ENCODE measurements around the gene PES1.
"Not testable (repeated sequence)": the region's sequence is repeated elsewhere in the genome, so short reads cannot be mapped to it uniquely, and the experiment has no call there.

Gene PES1

GRCh38 chr22:30568137-30568805, 23.4 kb downstream of the PES1 start:
- Histone ChIP-seq H3K4me1 (no peaks in the 10 kb centered on the region), H3K27me3 (no peaks in the 10 kb centered on the region)

GRCh38 chr22:30567277-30567676, 24.4 kb downstream of the PES1 start:
- H3K27me3 ChIP-seq, H3K4me3 ChIP-seq, H4K20me1 ChIP-seq, H3K27ac ChIP-seq, H3K9ac ChIP-seq, H3K9me3 ChIP-seq, H3K4me1 ChIP-seq, H3K4me2 ChIP-seq, H3K36me3 ChIP-seq: not testable (repeated sequence)

More at GRCh38 chr22:30568137-30568805, 23.4 kb downstream of the PES1 start:
- H3K36me3 ChIP-seq: no peaks in the 10 kb centered on the region
- H3K27ac ChIP-seq: no peak overlapping the region
- no peak overlapping the region for H3K4me2 ChIP-seq
- H3K9ac ChIP-seq: no peak overlapping the region
- no peak overlapping the region for H3K4me3 ChIP-seq
- peaks cover 10% of the 10 kb centered on the region for H4K20me1 ChIP-seq
- TF ChIP-seq Cebpa-rat (IDR thresholded peaks at IDR 0.05): no peak
- H3K9me3 ChIP-seq: no peaks in the 10 kb centered on the region

GRCh38 chr22:30566125-30566524, 25.6 kb downstream of the PES1 start:
- no peaks in the 10 kb centered on the region for H4K20me1 ChIP-seq
- H3K9me3 ChIP-seq: no peaks in the 10 kb centered on the region
- H3K36me3 ChIP-seq: no peaks in the 10 kb centered on the region
- TF ChIP-seq Cebpa-rat (IDR thresholded peaks at IDR 0.05): no peak
- no peak overlapping the region for H3K4me3 ChIP-seq
- no peak overlapping the region for H3K9ac ChIP-seq
- no peaks in the 10 kb centered on the region for H3K4me1 ChIP-seq
- no peak overlapping the region for H3K4me2 ChIP-seq
- no peak overlapping the region for H3K27ac ChIP-seq
- H3K27me3 ChIP-seq: no peaks in the 10 kb centered on the region

- no peaks in the 10 kb centered on the region for H3K36me3 ChIP-seq
- H3K4me1 ChIP-seq: no peaks in the 10 kb centered on the region
- TF ChIP-seq Cebpa-rat (IDR thresholded peaks at IDR 0.05): no peak
- H3K9me3 ChIP-seq: no peaks in the 10 kb centered on the region
- H3K4me2 ChIP-seq: no peak overlapping the region
- no peak overlapping the region for H3K4me3 ChIP-seq
- H3K27me3 ChIP-seq: no peaks in the 10 kb centered on the region
- no peaks in the 10 kb centered on the region for H4K20me1 ChIP-seq
- no peak overlapping the region for H3K9ac ChIP-seq
- H3K27ac ChIP-seq: no peak overlapping the region
Observed at GRCh38 chr22:30565341-30565740, 26.4 kb downstream of the PES1 start.

- Histone ChIP-seq H3K4me1 (no peaks in the 10 kb centered on the region), H3K27me3 (no peaks in the 10 kb centered on the region), H3K27ac (no peak overlapping the region), H3K9ac (no peak overlapping the region), H3K36me3 (no peaks in the 10 kb centered on the region), H4K20me1 (no peaks in the 10 kb centered on the region), H3K9me3 (no peaks in the 10 kb centered on the region), H3K4me3 (no peak overlapping the region), H3K4me2 (no peak overlapping the region)
- TF ChIP-seq Cebpa-rat (IDR thresholded peaks at IDR 0.05): no peak
Observed at GRCh38 chr22:30564761-30565119, 27.0 kb downstream of the PES1 start.

- Histone ChIP-seq H3K4me1 (no peaks in the 10 kb centered on the region), H3K9ac (no peak overlapping the region)
Observed at GRCh38 chr22:30564045-30564760, 27.5 kb downstream of the PES1 start.

GRCh38 chr22:30562366-30562765, 29.3 kb downstream of the PES1 start:
- Histone ChIP-seq H3K4me2 (no peak overlapping the region), H3K27ac (no peak overlapping the region), H3K4me3 (no peak overlapping the region), H3K4me1 (no peaks in the 10 kb centered on the region), H3K9ac (no peak overlapping the region), H3K36me3 (no peaks in the 10 kb centered on the region), H3K27me3 (no peaks in the 10 kb centered on the region), H3K9me3 (no peaks in the 10 kb centered on the region), H4K20me1 (no peaks in the 10 kb centered on the region)
- no peak for TF ChIP-seq Cebpa-rat (IDR thresholded peaks at IDR 0.05)

More at GRCh38 chr22:30564045-30564760, 27.5 kb downstream of the PES1 start:
- TF ChIP-seq Cebpa-rat (IDR thresholded peaks at IDR 0.05): no peak
- Histone ChIP-seq H3K4me2 (no peak overlapping the region), H4K20me1 (no peaks in the 10 kb centered on the region), H3K27me3 (no peaks in the 10 kb centered on the region), H3K27ac (no peak overlapping the region), H3K36me3 (no peaks in the 10 kb centered on the region), H3K4me3 (no peak overlapping the region), H3K9me3 (no peaks in the 10 kb centered on the region)

- no peak for TF ChIP-seq Cebpa-rat (IDR thresholded peaks at IDR 0.05)
- H3K9ac ChIP-seq: no peak overlapping the region
Observed at GRCh38 chr22:30561402-30562189, 30.1 kb downstream of the PES1 start.

GRCh38 chr22:30560643-30561202, 31.0 kb downstream of the PES1 start:
- H3K4me1 ChIP-seq, H3K9ac ChIP-seq, H3K4me2 ChIP-seq: not testable (repeated sequence)

More at GRCh38 chr22:30561402-30562189, 30.1 kb downstream of the PES1 start:
- Histone ChIP-seq H3K4me1 (no peaks in the 10 kb centered on the region), H3K9me3 (no peaks in the 10 kb centered on the region), H3K36me3 (no peaks in the 10 kb centered on the region), H3K4me3 (no peak overlapping the region), H3K27ac (no peak overlapping the region), H3K4me2 (no peak overlapping the region), H3K27me3 (no peaks in the 10 kb centered on the region), H4K20me1 (no peaks in the 10 kb centered on the region)

GRCh38 chr22:30559889-30560288, 31.8 kb downstream of the PES1 start:
- no peaks in the 10 kb centered on the region for H3K4me1 ChIP-seq
- no peaks in the 10 kb centered on the region for H3K9me3 ChIP-seq
- no peaks in the 10 kb centered on the region for H3K27me3 ChIP-seq
- no peak overlapping the region for H3K9ac ChIP-seq
- TF ChIP-seq Cebpa-rat (IDR thresholded peaks at IDR 0.05): no peak
- H3K4me2 ChIP-seq: no peak overlapping the region
- no peak overlapping the region for H3K27ac ChIP-seq
- H3K36me3 ChIP-seq: no peaks in the 10 kb centered on the region
- H3K4me3 ChIP-seq: no peak overlapping the region
- H4K20me1 ChIP-seq: no peaks in the 10 kb centered on the region

More at GRCh38 chr22:30560643-30561202, 31.0 kb downstream of the PES1 start:
- not testable (repeated sequence) for H4K20me1 ChIP-seq, H3K27me3 ChIP-seq, H3K36me3 ChIP-seq, H3K9me3 ChIP-seq, H3K4me3 ChIP-seq, H3K27ac ChIP-seq
